HG02938 (cell line): ENCODE measurements around the gene RAB23.
A peak's percentile ranks its signal among the peaks of the same experiment; 100 is the strongest.

Experiments
- ATAC-seq: cut with Tn5 transposase; IDR thresholded peaks from one replicate; pipeline ENCODE4 v1.9.1; 2021; ENCODE audit warnings: mild to moderate bottlenecking, moderate library complexity; ENCODE audit not compliant: unreplicated experiment

The RAB23 gene

DNA sequence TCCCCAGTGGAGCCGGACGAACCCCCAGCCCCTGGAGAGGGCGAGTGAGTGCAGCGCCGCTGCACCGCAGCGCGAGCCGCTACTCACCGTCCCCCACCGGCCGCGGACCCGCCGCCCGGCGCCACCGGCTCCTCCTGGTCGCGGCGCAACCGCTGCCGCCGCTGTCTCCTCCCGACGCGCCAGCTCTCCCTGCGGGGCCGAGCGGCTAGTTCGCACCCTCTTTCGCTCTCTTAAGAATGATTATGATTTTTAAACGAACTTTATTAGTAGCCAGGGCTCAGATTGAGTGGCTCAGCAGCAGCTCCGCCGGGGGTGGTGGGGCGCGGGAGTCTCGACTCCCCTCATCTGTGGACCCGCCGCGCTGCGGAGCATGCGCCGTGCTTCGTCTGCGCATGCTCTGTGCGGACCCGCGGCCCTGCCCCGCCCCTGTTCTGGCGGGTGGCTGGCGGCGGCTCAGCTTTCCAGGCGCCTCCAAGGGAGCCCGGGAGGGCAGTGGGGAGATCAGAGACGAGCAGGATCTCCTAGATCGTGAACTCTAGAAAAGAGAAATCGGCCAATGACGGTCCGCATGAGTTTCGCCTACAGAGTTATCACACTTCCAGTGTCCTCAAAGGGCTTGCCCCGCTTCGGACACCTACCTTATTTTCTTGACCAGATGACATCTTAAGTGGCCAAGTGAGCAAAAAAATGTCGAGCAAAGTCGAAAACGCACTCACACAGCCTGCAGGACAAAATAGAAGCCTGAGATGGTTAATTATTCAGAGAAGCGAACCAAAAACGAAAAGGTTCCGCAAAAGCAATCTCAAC lies at the start of gene RAB23:
Gene RAB23, minus strand, starts transcription at position 372 of the 807 bp plus-strand sequence. CDS start 11,927 bp downstream, outside the sequence.
- peak; percentile 69 for ATAC-seq

DNA sequence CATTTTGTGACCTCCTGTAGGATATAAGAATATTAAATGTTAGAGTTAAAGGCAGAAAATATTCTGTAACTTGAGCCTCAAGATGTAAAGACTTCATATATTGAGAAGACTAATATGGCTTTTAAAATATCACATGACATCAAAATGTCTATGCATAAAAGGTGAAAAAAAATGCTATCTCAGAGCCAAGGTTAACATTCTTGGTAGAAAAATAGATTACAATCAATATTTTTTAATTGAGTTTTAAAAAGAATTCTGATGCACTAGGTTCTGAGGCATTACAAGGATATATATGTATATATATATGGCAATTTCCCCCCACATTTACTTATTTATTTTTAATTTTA lies 46.2 kb upstream of the RAB23 start:
- ATAC-seq = no peak

DNA sequence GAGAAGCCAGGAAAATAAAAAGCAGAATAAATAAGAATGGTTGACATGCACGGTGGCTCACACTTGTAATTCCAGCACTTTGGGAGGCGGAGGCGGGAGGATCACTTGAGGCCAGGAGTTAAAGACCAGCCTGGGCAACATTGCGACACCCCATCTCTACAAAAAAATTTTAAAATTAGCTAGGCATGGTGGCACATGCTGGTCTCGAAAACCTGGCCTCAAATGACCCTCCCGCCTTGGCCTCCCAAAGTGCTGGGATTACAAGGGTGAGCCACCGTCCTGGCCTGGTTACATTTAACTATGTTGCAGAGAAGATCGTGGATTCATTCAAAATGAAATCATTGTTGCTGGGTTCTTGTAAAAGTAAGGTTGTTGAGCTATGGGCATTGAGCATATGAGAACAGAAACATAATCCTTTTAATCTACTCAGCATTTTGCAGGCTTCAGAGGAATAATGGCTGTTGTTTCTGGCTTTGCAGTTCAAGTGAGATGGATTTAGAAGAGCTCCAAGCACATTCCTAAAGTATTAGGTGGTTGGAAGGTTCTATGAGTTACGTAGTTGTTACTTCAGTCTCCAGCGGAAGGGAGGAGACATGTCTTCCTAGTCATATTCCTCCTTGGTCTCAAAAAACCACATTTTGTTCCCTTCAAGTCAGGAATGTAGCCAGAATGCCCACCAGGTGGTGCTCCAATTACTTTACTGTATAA lies 45.6 kb upstream of the RAB23 start:
- no peak for ATAC-seq

DNA sequence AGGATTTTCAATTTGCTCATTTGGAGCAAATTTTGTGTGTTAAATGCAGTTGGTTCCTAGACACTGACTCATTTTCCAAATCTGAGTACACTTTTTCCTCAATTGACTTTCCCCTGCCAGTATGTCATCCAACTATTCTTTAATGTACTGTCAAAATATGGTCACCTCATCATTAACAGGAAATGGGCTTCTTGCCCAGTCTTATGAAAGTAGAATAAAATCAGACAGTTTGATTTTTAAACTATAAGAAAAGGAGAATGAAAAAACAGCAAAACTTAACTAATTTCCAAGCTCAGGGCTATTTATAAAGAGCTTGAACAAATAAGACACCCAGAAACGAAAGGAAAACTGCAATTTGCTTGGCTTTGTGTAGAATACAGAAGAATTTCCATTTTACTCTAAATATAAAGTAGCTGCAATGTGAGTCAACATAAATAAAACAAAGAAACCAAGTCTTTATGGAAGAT lies 43.7 kb upstream of the RAB23 start:
- no peak for ATAC-seq

DNA sequence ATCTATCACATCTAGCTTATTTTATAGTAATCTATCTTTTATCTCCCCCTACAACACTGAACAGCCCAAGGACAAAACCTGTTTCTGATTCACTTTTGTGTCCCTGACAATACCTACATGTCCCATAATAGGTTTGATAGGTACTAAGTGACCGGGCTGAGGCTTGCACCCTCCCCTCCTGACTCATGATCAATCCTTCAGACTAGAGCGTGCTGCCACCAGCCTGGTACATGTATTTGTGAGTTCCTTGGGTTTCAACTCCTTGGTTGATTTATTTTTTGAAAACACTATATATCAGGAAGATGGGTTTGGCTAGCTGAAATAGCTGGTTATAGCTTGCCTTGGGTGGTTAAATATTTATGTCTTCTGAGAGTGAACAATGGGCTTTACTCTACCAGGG lies 41.6 kb upstream of the RAB23 start:
- ATAC-seq = no peak

DNA sequence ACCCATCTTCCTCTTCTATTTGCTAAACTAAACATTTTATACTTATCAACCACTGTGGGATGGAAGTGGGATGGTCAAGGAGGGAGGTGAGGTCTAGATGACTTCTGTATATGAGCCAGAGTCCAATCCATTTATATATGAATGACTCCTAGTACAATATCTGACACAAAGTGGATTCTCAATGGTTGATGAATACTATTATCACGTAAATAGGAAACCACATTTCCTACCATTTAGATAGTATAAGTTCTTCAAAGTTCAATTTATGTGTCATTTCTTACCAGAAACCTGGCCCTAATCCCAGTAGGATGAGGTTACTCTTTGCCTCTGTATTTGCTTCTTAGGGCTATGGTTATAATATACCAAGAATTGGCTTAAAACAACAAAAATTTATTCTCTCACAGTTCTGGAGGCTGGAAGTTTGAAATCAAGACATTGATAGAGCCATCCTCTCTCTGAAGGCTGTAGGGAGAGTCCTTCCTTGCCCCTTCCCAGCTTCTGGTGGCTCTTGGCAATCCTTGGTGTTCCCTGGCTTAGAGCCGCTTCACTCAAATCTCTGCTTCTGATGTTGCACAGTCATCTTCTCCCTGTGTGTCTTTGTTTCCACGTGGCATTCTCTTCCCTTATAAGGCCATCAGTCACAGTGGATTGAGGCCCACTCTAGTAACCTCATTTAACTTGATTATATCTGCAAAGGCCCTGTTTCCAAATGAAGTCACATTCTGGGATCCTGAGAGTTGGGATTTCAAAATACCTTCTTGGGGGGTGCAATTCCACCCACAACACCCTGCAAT lies 41.0 kb upstream of the RAB23 start:
- ATAC-seq = no peak

DNA sequence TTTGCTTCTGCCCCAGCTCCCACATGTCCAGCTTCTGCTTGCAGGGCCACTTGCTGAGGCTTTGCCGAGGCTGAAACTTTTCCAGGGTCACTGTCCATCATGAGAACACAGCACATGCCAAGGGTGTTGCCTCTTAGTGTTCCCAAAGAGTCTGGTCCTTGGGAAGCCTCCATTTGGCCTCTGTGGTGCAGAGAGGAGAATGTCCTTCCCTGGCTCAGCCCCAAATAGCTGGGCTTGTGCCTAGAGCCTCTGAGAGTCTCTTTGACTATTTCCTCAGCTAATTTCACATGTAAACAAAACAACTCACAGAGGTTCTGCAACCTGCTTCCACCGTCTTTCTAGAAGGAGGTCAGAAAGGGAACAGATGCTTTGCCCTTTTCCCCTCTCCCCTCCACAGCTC lies 40.4 kb upstream of the RAB23 start:
- ATAC-seq = no peak

DNA sequence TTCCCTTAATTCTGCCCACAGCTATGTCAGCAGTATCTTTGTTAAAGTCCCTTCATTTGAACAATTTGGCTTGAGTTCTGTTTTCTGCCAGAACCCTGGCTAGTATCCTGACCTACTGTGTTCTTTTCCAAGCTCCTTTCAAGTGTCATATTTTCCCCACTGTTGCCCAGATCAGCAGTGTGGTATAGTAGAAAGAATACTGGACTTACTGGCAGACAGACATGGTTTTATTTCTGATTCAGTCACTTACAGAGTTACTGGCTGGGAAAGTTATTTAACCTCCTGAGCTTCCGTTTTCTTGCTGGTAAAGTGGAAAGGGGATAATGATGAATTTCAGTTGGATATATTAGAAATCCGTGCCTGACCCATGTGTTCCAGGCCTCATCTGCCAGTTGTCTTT lies 39.8 kb upstream of the RAB23 start:
- no peak for ATAC-seq

DNA sequence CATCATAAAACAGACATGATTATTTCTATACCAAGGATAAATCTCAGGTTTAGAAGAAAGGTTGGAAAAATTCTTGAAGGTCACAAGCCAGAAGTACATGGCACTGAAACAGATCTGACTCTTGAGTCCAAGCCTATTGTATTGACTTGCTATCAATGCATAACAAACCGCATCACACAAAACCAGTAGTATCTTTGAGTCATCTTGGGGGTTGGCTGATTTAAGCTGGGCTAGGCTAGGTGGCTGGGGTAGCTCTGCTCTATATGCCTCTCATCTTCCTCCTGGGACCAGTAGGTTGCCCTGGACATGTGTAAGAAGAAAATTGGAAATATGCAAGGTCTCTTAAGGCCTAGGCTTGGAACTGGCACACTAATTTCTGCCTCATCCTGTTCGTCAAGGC lies 37.0 kb upstream of the RAB23 start:
- ATAC-seq = no peak

DNA sequence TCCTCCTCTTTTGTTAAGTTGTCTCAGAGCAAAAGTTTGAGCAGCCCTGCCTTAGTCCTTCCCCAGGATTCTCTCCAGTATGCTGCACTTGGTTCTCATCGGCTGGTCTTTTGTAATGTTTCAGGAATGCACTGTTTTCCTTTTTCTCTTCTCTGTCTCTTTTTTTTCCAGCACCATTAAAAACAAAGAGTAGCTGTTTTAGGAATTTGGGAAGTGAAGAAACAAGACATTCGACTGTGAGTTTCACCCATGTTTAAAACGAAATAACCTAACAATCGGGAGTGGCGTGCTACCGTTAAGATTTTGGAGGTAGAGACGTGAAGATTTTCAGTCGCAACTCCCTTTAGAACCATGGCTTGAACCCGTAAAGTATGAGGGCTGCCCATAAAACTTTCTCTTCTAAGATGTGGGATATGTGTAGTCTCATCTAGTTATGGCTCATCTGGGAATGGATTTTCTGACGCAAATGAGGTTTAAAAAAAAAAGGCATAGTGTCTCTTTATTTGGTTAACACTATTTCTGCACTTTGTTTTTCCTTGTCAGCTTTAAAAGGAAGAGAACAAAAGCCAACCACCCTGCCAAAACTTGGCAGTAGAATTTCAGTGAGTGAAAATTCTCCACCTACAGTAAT lies 35.9 kb upstream of the RAB23 start:
- no peak for ATAC-seq

DNA sequence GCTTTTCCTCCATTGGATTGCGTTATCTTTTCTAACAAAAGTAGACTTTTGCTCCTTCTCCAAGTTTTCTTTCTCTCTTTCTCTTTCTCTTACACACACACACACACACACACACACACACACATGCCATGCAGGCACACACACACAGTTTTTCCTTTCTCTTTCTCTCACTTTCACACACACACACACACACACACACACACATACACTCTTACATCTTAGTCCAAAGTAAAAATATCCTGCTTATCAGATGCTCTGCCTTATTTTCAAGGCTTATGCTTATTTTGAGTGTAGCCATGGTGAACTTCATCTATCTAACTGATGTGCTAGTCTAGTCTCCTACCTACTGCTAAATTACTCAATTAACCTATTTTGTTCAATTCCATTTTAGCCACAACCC lies 34.4 kb upstream of the RAB23 start:
- ATAC-seq = no peak

DNA sequence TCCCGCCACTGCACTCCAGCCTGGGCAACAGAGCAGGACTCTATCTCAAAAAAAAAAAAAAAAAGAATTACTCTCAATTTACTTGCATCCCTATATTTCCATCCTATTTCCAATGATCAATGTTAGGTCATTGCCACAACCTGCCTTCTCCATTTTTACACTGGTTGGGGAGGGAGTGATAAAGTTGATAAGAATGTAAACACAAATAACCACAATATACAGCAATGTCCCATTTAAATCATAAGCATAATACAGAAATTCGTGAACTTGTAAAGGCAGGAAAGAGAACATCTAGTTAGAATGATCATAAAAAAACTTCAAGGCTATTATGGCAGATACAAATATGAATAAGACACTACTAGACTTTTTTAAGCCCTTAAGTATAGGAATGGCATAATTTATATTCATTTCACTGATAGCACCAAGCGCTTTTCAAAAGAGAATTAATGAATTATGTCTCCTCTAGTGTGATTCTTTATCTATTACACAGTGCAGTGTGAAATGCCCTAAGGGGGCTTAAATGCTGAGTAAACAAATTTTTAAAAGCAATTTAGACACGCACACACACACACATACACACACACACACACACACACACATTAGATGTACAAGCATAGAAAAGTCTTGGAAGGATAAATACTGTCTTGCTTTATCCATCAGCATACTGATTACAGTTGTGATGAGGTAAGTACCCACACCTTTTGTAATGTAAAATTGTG lies 33.5 kb upstream of the RAB23 start:
- ATAC-seq = no peak

DNA sequence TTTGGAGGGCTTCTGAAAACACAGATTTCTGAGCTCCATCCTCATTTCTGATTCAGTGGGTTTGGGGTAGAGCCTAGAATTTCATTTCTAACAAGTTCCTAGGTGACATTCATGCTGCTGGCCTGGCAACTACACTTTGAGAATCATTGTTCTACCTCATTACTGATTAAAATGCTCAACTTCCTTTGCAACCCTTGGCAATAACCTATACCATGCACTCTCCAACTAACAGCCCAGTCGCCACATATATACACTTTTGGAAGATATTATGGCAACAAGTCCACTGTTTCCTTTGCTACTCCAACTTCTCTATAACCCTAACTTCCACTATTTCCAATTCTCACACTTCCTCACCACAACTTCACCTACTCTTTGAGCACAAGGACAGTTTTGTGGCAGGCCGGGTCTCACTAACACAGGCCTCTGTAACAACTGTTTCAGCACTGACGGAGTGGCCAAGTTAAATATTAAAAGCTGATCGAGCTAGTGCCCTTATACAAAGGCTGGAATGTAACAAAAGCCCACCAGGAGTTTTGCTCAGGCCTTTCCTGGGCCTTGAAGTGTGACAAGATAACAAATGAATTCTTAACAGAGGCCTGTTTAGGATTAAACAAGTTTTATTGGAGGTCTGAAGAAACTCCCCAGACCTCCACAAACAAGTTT lies 32.1 kb upstream of the RAB23 start:
- no peak for ATAC-seq

DNA sequence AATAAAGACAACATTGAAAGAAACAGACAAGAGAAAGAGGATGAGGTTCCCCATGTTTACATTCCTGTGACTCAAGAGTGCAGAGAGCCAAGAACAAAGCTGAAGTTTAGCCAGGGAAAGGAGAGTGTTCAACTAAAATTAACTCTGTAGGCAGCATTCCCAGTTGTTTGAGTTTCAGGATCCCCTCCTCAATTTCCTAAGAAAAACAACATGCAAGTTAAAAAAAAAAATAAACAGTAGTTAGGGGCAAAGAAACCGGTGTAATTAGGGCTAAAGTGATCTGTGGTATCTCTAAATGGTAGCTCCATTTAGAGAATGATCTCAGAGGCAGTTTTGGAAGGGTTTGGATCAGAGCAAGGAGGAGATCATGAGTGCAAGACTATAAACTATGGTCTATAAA lies 30.9 kb upstream of the RAB23 start:
- ATAC-seq = no peak

DNA sequence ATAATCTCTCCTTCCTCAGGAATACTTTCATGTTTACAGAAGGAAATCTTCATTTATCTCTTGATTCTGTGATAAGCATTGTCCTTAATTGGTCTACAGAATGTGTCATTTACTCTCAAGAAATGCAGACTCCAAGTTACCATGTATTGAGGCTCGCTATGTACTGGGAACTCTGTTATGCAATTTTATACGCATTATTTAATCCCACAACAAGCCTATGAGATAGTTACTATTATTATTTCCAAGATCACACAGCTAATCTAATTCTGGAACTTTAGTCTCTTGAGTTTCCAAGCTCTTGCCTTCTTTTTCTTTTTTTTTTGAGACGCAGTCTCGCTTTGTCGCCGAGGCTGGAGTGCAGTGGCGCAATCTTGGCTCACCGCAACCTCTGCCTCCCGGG lies 30.0 kb upstream of the RAB23 start:
- no peak for ATAC-seq

DNA sequence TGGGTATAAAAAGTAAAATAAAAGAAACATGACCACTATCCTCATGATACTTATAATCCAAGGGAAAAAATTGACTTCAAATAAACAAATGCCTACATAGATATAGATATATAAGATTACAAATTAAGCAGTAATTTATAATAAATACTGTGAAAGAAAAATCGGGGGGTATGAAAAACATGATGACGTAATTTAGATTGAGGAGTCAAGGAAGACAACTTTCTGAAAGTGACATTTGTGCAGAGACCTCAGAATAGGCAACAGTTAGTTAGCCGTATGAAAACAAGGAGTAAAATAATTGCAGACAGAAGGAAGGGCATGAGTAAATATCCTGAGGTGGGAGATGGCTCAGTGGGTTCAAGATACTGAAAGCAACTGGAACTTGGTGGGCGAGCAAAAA lies 28.2 kb upstream of the RAB23 start:
- no peak for ATAC-seq

DNA sequence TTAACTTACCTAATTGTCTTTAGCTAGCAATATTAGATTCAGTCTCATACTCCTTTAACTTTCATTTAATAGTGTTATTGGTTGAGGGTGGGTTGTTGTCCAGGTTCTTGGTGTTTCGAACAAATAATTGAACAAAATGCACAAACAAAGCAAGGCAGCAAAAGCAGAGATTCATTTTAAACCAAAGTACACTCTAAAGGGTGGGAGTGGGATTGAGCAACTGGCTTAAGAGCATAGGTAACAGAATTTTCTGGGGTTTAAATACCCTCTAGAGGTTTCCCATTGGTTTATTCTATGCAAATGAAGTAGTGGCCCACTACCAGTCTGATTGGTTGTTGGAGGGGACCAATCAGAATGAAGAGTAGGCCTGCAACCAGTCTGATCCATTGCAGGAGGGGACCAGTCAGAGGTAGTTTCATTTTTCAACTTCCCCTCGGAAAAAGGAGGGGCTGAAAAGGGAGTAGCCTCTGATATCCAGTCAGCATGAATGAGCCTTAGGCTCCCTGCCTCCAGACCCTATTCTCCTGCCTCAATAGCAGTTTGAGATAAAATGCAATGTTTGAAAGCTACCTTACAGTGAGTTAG lies 26.3 kb upstream of the RAB23 start:
- no peak for ATAC-seq

DNA sequence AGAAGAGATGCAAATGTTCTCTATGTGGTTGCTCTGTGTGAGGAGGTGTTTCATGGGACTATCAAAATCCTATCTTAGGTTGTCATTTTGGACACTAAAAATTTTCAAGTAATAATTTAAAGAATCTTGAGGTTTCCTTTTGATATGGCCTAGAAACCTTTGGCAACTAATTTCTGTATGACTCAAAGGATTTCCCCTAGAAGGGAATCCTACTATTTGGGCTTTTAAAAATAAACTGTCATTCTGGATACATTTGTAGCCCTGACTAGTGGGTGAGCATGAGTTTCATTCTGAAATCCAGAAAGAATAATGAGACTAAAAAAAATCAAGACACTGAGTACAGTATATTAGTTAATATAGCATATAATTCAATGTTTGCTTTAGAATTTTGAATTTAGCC lies 25.5 kb upstream of the RAB23 start:
- no peak for ATAC-seq

DNA sequence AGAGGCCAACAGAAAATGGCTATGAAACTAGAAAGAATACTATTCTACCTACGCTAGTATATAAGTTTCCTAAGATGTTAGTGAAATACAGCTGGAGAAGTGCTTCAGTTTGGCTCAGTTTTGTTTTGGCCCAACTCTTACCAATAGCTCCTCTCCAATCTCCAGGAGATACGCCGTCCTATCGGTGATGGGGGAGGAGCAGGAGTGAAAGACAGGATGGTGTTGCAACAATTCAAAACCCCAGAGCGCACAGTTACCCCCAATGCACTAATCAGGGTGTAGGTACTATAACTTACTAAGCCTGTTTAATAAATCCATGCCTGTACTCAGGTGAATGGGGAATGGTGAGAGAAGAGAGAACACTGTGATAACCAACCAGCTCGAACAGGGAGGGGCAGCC lies 24.2 kb upstream of the RAB23 start:
- ATAC-seq = no peak

DNA sequence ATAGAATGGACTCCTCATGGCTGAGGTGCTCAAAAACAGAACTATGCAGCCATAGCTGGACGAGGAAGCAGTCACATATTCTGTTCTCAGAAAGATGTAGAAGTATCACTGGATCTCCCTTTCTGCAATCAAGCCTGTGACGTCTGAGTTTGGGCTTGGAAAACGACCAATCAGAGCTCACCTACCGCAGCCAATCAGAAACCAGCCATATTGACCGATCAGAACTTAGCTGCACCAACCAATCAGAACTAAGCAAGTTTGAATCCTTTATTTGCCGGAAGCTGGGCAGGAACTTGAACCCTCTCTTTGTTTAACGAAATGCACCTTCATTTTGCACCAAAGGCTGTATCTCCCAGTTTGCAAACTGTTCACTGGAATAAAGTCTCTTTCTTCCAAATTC lies 21.8 kb upstream of the RAB23 start:
- ATAC-seq = no peak
